ENCODE results near the gene FLRT2.

FLRT2 gene

DNA sequence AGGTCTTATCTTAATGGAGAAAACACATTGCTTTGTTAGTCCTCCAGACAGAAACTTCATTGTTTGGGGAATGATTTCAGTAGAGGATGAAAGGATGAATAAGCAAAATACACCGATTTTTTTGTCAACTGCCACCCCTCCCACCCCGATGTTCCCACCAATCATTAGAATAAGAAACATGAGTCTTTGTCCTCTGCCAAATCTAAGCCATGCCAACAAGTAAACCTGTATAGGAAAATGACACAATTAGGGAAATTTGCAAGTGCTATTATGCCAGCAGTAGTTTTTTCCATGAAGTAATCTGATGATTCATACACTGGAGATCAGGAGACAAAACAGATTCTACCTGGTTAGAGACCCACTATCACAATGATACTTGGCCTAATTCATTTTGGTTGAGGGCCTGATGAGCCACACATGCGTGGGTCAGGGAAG, 35.9 kb downstream of the FLRT2 start:
- peak; percentile 60 for DNase-seq

DNA sequence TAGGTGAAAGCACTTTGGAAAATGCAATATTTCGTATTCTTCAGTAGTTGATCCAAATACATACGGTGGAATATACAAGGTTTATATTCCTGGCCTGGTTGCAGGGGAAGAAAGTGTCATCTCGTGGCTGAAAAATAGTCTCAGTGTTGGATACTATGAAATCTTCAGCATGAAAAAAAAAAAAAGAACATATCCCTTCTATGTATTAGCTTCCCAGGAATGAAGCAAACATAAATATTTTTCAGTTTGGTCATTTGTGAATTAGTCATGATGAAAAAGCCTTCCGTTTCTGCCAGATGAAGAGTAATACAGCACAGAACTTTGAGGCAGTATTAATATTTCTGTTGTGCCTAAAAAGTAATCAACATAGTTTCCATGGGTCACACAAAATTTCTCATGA, 36.7 kb downstream of the FLRT2 start:
- no peak for DNase-seq

DNA sequence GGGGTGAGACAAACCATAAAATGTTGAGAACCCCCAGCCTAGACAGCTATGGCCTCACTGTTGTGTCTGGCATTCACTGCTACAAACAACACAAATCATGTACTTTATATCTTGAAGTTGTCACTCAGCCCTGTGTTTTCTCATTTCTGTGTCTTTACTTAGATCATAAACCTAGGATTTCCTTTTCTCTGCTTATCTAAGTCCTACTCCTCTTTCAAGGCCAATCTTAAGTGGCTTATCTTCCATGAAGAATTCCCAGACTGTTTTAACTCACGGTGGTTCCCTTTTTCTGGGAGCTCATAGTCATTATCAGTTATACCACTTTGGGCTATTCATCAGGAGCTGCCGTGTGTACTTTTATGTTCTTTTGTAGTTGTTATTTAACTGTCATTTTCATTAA, 42.1 kb downstream of the FLRT2 start:
- no peak for DNase-seq

DNA sequence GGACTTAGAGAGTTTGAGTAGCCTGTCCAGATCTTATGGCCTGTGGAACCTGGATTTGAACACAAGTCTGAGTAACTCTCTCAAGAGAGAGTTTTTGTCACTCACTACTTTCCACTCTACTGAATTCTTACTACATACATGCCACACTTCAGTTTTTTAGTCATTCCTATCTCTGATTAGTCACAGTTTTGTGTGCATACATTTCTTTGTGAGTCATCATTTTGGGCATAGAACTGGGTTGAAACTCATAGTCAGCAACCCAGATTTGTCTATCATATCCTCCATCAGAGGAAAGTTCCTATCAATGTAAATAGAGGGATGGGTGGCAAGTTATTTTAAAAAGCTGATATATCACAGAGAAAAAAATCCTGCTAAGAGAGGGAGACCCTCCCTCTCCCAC, 42.9 kb downstream of the FLRT2 start:
- DNase-seq, result no peak

DNA sequence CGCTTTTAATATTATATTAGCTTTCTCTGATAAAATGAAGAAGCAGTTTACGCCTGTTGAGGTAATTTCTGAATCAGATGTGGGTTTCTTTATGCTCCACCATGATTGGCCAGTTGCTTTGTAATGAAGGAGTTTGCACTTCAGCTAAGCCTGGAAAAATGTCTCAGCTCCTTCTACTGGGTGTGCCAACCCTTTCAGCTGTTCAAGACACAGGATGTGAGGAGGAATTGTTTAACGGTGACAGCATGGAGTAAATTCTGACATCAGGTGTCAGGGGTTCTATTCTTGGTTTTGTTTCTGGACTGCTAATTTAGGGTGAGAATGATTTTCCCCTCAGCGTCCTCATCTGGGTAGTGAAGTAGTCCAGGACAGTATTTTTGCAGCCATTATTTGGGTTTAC, 43.5 kb downstream of the FLRT2 start:
- DNase-seq, result no peak

DNA sequence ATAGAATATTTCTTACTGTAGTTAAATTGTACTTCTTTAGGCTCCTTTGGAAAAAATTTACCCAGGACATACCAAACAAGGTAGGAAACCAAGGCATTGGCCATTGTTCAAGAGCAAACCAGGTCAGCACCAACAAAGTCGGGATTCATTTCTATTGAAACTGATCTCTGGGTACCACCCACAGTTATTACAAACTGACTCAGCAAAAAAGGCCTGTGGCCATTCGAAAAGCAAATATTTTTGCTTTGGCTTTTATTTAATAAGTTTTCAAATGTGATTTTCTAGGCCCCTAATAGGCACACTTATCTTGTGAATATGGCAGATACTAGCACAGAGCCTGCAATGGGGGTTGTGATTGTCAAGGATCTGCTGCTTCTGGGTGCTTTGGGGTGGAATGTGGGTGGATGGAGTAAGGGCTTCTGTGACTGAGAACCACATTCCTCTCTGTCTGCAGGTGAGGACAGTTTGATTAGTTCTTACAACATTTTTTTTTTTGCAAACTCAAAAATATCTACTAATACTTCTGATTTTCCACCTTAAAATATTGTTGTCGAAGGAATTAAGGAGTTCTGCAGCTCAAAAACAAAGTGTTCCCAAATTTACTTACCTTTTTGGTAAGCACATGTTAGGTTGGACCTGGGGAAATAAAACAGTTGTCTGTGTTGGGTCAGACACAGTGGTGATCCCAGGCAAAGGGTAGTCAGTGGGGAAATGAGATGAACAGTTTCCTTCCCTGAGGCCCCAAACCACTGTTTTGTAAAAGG, 45.1 kb downstream of the FLRT2 start:
- DNase-seq, result no peak

DNA sequence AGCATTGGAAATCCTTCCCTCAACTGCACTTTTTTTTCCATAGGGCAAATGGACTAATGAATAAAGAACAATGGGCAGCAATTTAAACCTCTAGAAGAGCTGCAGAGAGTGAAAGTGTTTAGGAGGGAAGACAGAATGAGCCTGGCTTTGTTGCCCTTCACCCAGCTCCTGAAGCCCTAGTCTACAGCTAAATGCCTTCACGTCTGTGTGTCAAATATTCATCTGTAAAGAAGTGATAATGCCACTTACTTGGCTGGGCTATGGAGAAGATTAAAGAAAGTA, 45.6 kb downstream of the FLRT2 start:
- DNase-seq, result no peak

DNA sequence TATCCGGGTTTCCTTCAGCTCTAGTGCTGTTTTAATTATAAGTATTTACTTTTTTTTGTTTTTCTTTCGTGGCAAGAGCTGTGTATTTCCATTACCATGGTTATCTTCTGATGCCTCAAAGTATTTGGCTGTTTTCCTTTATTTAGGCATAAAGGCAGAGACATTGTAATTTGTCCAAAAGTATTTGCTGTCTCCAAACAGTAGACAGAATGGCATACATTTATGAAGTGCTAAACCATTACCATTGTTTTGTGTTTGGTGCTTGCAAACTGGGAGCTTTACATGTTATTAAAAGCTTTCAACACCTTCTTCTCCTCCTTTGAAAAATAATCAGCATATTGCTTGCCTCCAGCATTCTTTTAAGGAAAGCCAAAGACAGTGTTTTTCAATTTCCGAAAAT, 46.3 kb downstream of the FLRT2 start:
- DNase-seq, result no peak

DNA sequence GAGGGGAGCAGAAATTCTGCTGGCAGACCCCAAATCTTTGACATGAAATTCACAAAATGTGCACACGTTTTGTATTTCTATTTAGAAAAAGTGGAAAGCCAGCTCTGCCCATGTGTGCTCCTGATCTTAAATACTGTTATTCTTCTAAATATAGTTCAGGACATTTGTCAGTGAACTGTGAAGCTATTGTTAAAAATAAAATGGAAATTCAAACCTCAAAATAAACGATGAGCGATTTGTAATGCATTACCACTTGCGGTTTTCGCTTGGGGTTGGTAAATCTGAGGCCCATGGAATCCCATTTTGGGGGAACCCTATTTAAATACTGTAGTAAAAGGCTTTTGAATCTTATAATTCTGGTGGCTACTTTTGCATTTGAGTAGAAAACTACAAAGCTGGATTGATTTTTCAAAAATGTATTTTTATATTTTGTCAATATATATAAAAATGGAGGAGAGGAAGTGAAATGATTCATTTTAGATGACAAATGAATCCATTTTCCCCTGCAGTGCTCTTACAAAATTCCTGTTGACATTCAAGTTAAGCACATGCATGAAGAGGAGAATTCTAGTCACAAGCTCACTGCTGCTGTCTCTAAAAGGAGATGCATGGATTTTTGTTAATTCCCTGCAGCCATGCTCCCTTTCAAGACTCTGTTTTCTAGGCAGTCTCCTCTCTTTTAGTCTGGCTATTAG, 47.1 kb downstream of the FLRT2 start:
- DNase-seq, result no peak

DNA sequence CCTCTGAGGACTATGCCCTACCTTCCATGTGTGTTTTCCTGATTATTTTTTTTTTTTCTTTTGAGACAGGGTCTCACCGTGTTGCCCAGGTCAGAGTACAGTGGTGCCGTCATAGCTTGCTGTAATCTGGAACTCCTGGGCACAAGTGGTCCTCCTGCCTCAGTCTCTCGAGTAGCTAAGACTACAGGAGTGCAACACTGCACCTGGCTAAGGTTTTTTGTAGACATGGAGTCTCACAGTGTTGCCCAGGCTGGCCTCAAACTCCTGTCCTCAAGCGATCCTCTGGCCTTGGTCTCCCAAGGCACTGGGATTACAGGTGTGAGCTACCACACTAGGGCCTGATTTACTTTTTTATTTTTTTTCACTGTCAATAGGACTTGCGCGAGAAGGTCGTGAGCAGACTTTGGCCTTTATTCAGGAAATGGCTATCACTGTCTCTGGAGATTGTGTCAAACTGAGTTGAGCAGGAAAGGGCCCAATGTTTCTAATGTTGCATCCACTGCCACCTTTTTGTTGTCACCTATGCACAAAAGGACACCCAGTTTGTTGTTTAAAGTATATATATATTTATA, 47.7 kb downstream of the FLRT2 start:
- DNase-seq, result no peak

DNA sequence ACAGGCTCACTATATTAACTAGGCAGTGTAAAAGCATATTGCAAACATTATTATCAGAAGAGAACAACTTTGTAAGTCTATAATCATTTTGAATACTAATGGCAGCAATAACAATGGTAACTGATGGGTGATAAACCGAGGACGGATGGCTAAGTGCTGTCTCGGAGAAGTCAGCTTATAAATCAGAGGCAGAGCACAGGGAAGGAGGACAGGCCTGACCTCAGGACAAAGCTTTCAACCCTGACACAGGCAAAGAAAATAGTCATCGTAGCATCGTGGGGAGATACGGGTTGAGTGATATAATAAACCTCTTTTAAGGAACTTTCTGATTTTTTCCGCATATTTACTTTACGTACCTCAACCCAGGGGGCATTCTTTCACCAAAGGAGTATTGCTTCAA, 48.4 kb downstream of the FLRT2 start:
- no peak for DNase-seq

DNA sequence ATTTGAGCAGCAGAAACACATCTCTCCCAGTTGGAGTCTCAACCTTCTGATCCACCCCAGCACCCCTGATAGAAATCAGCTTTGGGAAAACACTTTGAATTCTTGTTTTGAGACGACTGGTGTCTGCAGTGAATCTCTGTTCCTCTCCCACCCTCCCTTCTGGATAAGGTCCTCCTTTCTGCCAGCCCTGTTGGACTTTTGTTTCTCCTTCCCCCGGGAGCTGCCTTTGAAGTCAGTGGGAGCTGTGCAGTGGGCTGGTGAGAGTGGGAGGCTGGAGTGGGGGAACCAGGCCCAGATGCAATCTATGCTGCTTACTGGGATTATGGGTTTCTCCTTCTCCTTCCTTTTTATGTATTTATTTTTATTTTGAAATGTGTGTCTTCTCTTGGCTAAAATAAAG, 49.0 kb downstream of the FLRT2 start:
- no peak for DNase-seq

DNA sequence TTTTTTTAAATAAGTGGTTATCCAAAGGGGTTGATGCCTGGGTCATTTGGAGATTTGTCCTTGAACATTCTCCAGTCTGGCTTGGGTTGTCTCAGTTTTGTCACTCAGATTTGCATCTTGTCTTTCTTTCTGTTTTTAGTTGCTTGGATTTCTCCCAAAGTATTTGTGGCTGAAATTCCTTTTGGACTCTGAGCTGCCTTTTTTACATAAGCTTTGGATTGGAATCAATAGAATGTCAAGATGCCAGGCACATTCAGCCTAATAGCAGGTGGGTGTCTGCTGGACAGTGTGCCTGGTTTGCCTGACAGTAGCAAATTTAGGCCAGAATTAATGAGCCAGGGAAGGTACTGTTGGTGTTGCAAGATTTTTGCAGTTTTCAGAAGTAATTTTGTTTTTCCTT, 50.0 kb downstream of the FLRT2 start:
- no peak for DNase-seq

DNA sequence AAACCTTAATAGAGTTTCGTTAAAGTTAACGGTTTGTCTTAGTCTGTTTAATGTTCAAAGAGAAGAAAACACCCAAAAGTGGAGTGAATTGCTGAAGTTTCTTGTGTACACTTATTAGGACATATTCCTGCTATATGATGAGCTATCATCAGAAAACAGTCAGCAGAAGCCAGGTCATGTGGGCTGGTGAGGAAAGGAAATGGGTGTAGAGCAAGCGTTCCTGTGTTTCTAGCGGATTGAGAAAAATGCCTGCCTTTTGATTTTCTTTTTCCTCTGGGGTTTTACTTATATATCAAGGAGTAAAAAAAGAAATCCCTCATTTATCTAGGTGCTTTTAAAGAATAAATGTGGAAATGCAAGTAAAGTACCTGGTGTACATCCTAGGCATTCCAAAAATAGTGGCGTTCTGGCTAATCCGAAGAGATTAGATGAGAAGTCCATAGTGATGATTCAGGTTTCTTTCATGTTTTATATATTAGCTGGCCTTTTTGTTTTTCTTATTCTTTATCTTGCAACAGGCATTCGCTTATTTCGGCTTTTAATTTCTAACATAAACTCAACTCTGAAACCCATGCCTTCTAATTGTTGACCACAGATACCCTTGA, 50.7 kb downstream of the FLRT2 start:
- no peak for DNase-seq

DNA sequence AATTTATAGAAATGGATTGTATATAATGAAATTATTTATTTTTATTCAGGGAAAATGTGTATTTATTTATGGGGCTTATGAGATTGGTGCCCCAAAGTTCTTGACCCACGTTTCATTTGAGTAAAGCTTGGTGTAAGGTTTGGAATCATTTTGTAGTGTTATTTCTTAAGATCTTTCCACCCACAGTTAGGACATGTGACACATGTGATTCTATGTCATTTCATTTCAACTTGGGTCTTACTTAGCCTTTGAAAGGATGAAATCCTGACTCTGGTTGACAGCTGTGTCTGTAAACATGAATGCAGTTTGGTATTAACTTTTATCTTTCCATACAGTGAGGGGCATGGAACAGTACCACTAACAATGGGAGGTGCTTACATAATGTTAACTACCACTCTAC, 51.7 kb downstream of the FLRT2 start:
- DNase-seq, result no peak

DNA sequence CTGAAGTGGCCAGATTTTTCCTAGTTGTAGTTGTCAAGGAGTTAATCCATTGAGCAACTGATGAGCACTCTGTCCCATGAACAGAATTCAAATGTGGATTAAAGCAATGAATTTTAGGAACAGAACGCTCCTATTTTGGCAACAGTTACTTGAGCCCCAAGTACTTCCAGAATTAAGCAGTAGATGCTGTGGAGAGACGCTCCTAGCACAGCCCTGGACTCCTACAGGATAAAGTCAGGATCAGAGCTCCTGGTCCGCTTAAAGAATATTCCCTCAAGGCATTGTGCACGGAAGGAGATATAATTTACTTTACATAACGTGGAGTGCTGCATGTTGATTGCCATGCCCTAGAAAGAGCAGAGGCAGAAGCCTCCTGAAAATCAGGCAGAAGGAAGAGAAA, 53.4 kb downstream of the FLRT2 start:
- no peak for DNase-seq

DNA sequence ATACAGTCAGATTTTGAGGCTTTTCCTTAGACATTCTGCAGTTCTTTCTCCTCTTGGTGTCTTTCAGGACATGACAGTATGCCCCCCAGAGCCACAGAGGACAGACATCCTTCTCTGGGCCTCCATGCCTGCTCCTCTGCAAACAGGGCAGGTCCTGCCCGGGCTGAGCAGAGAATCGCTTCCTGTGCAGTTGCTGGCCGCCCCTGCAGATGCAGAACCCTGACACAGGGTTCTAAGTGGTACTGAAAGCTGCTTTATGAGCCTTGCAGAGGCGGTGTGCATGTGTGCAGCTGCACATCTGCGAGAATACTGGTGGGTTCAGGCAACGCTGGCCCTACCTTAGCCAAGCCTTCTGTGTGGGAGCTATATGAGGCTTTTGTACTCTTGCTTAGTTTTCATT, 54.5 kb downstream of the FLRT2 start:
- no peak for DNase-seq

DNA sequence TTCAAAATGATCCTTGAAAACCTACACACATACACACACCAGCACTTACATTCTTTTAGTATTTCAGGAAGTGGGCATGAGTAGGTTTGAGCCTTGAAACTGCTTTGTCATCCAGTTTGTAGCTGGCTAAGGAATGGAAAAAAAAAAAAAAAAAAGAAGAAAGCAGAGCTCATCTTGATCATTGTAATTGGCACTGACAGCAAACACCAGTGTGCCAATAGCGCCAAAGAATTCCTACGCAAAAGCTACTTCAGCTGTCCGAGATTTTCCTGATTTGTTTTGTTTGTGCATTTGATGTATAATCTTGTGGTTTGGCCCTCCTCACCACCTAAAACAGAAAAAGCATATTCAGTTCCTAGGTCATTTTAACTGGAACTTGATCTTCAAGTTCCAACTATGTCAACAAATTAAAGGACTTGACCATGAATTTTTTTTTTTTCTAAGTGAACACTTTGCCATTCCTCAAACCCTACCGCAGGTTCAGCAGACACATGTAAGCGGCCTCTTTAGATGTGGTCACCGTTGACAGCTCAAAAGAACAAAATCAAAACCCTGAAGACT, 57.3 kb downstream of the FLRT2 start:
- DNase-seq, result peak; percentile 99

DNA sequence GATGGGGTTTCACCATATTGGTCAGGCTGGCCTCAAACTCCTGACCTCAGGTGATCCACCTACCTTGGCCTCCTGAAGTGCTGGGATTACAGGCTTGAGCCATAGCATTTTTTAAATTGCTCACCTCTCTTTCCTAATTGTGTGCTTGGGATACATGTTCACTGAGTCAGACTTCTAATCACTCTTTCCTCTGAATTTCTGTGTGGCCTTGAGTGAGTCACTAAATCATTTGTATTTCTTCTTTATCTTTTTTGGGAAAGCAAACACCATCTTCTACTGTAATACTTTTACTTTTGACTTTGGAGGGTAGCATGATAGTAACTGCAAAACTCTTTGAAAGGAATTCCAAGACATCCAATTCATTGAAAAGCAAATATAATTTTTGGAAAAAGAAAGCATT, 60.8 kb downstream of the FLRT2 start:
- DNase-seq, result no peak

DNA sequence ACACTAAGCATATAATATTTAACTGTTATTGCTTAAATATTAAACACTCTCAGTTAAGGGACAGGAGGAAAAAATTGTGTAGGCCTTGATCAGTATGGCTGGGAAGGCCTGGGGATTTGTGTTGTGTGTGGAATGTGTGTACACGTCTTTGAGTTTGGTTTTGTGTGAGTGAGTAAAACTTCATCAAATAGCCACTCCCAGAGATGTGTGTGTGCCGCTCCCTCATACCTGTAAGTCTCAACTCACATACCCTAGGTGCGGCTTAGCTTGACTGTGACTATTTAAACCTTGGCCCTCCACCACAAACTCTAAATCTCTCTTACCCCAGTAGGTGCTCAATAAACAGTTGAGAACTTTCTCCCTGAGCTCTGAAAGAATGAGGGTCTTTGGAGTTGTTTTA, 64.3 kb downstream of the FLRT2 start:
- no peak for DNase-seq

DNA sequence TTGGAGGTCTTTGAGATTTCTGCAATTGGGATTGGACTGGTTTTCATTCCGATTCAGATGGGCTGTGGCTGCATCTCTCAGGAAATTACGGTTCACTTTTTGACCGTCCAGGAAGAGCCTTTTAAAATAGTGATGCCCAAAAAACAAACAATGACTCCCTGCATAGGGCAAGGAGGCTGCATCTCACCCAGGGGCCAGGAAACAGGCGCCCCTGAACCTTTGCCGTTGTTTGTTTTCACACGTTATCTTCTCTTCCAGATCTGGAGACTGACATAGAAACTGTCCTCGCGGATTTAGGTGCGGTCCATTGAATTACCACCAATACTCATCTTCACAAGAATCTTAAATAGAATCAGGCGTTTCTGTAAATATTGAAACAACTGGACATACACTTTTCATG, 66.0 kb downstream of the FLRT2 start:
- DNase-seq, result no peak

DNA sequence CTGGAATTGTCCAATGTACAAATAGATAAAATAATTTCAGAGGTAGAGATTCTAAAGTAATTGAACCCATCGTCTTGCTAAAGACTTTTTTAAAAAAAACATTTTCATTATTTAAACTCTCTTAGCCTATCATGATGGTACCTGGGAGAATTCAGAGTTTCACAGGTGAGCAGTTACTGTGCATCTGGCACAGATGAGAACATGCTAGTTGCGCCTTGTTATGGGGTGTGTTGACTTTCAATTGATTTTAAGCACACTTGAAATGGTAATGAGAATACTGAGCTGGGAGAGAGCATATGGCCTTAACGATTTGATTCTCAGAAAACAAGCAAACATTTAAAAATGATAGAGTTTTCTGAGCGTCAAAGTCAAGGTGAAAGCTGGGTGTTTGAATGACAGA, 66.6 kb downstream of the FLRT2 start:
- peak; percentile 91 for DNase-seq

DNA sequence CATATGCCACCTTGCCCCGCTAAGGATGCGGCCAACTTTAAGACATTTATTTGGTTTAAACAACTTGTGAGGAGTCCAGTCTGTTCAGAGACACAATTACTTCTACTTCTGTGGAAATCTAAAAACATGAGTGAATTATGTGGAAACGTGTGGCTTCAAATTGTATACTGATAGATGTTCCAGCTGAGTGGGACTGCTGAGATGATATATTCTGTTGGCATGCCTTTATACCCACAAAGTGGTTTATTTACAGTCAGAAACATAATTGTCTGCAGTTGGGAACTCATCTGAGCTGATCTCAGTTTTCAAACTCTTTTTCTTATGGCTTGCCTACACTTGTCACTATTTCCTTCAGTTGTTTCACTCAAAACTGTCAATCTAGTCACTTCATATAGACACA, 67.8 kb downstream of the FLRT2 start:
- DNase-seq, result no peak

DNA sequence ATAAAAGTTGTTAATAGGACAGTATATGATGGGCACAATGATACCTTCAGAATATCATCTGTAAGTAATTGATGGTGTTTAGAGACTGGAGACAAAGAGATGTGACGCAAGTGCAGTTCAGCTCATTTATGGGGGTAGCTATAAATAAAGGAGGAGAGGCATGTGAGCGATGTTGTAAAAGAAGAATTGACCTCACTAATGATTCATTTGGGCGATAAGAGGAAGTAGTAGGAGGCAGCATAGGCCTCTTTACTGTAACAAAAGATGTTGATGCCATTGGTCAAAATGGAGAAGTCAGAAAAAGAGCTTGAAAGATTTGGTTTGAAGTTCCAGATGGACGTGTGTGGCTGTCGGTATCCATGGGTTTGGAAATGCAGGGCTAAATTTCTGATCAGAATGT, 70.0 kb downstream of the FLRT2 start:
- no peak for DNase-seq

All from DMS79 treated with DMSO at 0.1 percent for 48 hours (cell line).